SK-N-SH (cell line): ENCODE measurements around the gene IL36G. TPM values are rescaled to one million over a fixed set of nuclear protein-coding genes. Genes with fewer than 3 reads are reported as not detected.
A peak's percentile ranks its signal among the peaks of the same experiment; 100 is the strongest.

ENCODE experiments used
- CTCF ChIA-PET: fragments of 300-600, 350-600 bp; formaldehyde crosslinking; extraction: SDS; loops from one replicate; lab custom pipeline; 2021; lab: Yijun Ruan, JAX
- POLR2A ChIA-PET: fragments of 350-600 bp; sonication (Branson Sonifier 250); formaldehyde crosslinking; extraction: SDS; loops from one replicate; lab custom pipeline; 2020; ENCODE audit warnings: antibody characterized with exemption, inconsistent platforms; lab: Yijun Ruan, JAX
- DNase-seq: peaks from one replicate; pipeline ENCODE4 v3.0.0; 2012
- H2AFZ ChIP-seq: fragments of 200-600 bp; sonication (generic); 2 replicates; pipeline ENCODE4 v1.8.1; 2016; ENCODE audit warnings: antibody characterized with exemption, mild to moderate bottlenecking, low read depth
- H3F3A ChIP-seq: fragments of 200-600 bp; sonication (generic); replicated peaks from 2 replicates; pipeline ENCODE3; 2016; ENCODE audit warnings: antibody characterized with exemption, mild to moderate bottlenecking; ENCODE audit not compliant: insufficient read depth
- H3K27ac ChIP-seq, 2 experiments: fragments of 200-500 bp in 1 of 2; fragments of 200-600 bp in 1 of 2; sonication (Bioruptor generic) in 1 of 2; sonication (generic), shearing (Covaris generic) in 1 of 2; 2 replicates each; pipeline versions ENCODE4 v1.5.1 to v1.6.1; 2014 to 2016; ENCODE audit warnings: low read depth in 2 of 2, inconsistent platforms in 1 of 2, low read length in 1 of 2, mild to moderate bottlenecking in 1 of 2, mixed read lengths in 1 of 2
- H3K27me3 ChIP-seq: fragments of 200-600 bp; sonication (generic), shearing (Covaris generic); 2 replicates; pipeline ENCODE4 v1.6.1; 2016; ENCODE audit warnings: mixed run types; ENCODE audit not compliant: insufficient read depth
- H3K36me3 ChIP-seq, 2 experiments: fragments of 200-500 bp in 1 of 2; fragments of 200-600 bp in 1 of 2; sonication (Bioruptor generic) in 1 of 2; sonication (generic) in 1 of 2; replicated peaks in 1 of 2; 2 replicates each; pipeline versions ENCODE3 to v1.5.1; 2014 to 2016; ENCODE audit warnings: low read length in 1 of 2, mild to moderate bottlenecking in 1 of 2; ENCODE audit not compliant: insufficient read depth in 2 of 2, control insufficient read depth in 1 of 2
- H3K4me1 ChIP-seq, 2 experiments: fragments of 200-500 bp in 1 of 2; fragments of 200-600 bp in 1 of 2; sonication (Bioruptor generic) in 1 of 2; sonication (generic), shearing (Covaris generic) in 1 of 2; 2 replicates each; pipeline versions ENCODE4 v1.5.1 to v1.6.1; 2014 to 2016; ENCODE audit warnings: low read depth in 1 of 2, low read length in 1 of 2, mixed run types in 1 of 2; ENCODE audit not compliant: insufficient read depth in 2 of 2, control insufficient read depth in 1 of 2
- H3K4me2 ChIP-seq: fragments of 200-600 bp; sonication (generic), shearing (Covaris generic); 2 replicates; pipeline ENCODE4 v1.6.1; 2017; ENCODE audit warnings: mixed run types
- H3K4me3 ChIP-seq, 2 experiments: fragments of 200-500 bp in 1 of 2; fragments of 200-600 bp in 1 of 2; sonication (Bioruptor generic) in 1 of 2; sonication (generic), shearing (Covaris generic) in 1 of 2; 2 replicates each; pipeline versions ENCODE4 v1.5.1 to v1.8.1; 2014 to 2016; ENCODE audit warnings: low read depth in 2 of 2, inconsistent platforms in 1 of 2, low read length in 1 of 2, mild to moderate bottlenecking in 1 of 2, mixed read lengths in 1 of 2, moderate library complexity in 1 of 2
- H3K79me2 ChIP-seq: fragments of 200-600 bp; sonication (generic); 2 replicates; pipeline ENCODE4 v1.8.1; 2017; ENCODE audit warnings: mild to moderate bottlenecking; ENCODE audit not compliant: insufficient read depth
- H3K9ac ChIP-seq: fragments of 200-600 bp; sonication (generic); 2 replicates; pipeline ENCODE4 v1.6.1; 2017; ENCODE audit warnings: mixed run types
- H3K9me2 ChIP-seq: fragments of 200-600 bp; sonication (generic); 2 replicates; pipeline ENCODE4 v1.6.1; 2017; ENCODE audit warnings: mixed run types
- H3K9me3 ChIP-seq: fragments of 200-600 bp; sonication (generic); 2 replicates; pipeline ENCODE4 v1.6.1; 2017; ENCODE audit warnings: mixed run types, mild to moderate bottlenecking, moderate library complexity
- H4K20me1 ChIP-seq: fragments of 200-600 bp; sonication (generic); 2 replicates; pipeline ENCODE4 v1.6.1; 2017; ENCODE audit warnings: mild to moderate bottlenecking, mixed run types; ENCODE audit not compliant: insufficient read depth
- CTCF ChIP-seq: fragments of 200-600 bp; sonication (generic); IDR thresholded peaks from 2 replicates; pipeline ENCODE4 v1.6.1; 2017; ENCODE audit warnings: antibody characterized with exemption, mild to moderate bottlenecking, moderate library complexity
- GABPA ChIP-seq: IDR thresholded peaks from 2 replicates; pipeline ENCODE4 v1.4.0; 2012; ENCODE audit warnings: low read depth, mild to moderate bottlenecking
- JUND ChIP-seq: IDR thresholded peaks from 2 replicates; pipeline ENCODE4 v1.4.0; 2012
- MEF2A ChIP-seq: IDR thresholded peaks from 2 replicates; pipeline ENCODE4 v1.4.0; 2012; ENCODE audit warnings: low read depth, borderline replicate concordance
- RAD21 ChIP-seq: IDR thresholded peaks from 2 replicates; pipeline ENCODE4 v1.6.1; 2012; ENCODE audit warnings: mild to moderate bottlenecking, low read length
- RCOR1 ChIP-seq: fragments of 150-350 bp; IDR thresholded peaks from 2 replicates; pipeline ENCODE4 v1.6.1; 2017; ENCODE audit warnings: antibody characterized with exemption, low read length
- SMC3 ChIP-seq: IDR thresholded peaks from 2 replicates; pipeline ENCODE4 v1.6.1; 2012; ENCODE audit warnings: low read depth, low read length, improper control_type of control experiment
- ZBTB33 ChIP-seq: IDR thresholded peaks from 2 replicates; pipeline ENCODE4 v1.4.0; 2012; ENCODE audit warnings: low read depth, borderline replicate concordance
- WGBS: methylation state at CpG from one replicate; pipeline ENCODE4 v1.1.6; 2017; ENCODE audit warnings: low lambda C conversion rate; 5-methylcytosine and 5-hydroxymethylcytosine counted together
- polyA plus RNA-seq, 3 experiments: library from polyadenylated mRNA; depleted of rRNA; stranded (reverse); fragments of >200 nt; gene quantifications; 2 replicates each; pipeline ENCODE4 v1.2.3, GENCODE V29; 2012
- TF ChIP-seq, protein P1 (sequence below): IDR thresholded peaks from 2 replicates; pipeline ENCODE4 v1.4.0; 2012; ENCODE audit warnings: low read depth, borderline replicate concordance

The IL36G gene
- polyA plus RNA-seq, 1 of the 3 experiments (the other 2 are of a cell fraction): not detected

GRCh38 chr2:112941753-112942653 lies 35.8 kb upstream of the IL36G start:
- no peak overlapping the region for H2AFZ ChIP-seq
- no peak overlapping the region for H3K27ac ChIP-seq
- no peak overlapping the region for H3K9ac ChIP-seq
- no peaks in the 10 kb centered on the region for H3K36me3 ChIP-seq
- peak overlapping the region in 1 of 2 experiments; percentile 17; a peak in 1 of 4 replicates for H3K4me3 ChIP-seq
- no peaks in the 10 kb centered on the region for H3K79me2 ChIP-seq
- ChIA-PET POLR2A (interaction anchor here (1.1 kb wide), 1 partner anchor 177 kb away, joined by 3 read pairs; the partner anchor contains the start of gene CKAP2L), CTCF (interaction anchor here (0.6 to 4.0 kb wide), 32 partner anchors 8 to 342 kb away, joined by 3 to 102 read pairs (median 6); partner anchors contain the start of genes IL1A and IL37)
- TF ChIP-seq, protein P1, sequence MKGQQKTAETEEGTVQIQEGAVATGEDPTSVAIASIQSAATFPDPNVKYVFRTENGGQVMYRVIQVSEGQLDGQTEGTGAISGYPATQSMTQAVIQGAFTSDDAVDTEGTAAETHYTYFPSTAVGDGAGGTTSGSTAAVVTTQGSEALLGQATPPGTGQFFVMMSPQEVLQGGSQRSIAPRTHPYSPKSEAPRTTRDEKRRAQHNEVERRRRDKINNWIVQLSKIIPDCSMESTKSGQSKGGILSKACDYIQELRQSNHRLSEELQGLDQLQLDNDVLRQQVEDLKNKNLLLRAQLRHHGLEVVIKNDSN: no peak
- TF ChIP-seq SMC3: peak; percentile 63
- TF ChIP-seq JUND: no peak
- TF ChIP-seq ZBTB33: no peak
- TF ChIP-seq GABPA: no peak
- TF ChIP-seq RAD21: peak; percentile 82
- peak; percentile 88 for TF ChIP-seq CTCF
- TF ChIP-seq MEF2A: no peak
- H3K4me1 ChIP-seq: no peaks in the 10 kb centered on the region; a peak in 1 of 4 replicates
- no peaks in the 10 kb centered on the region for H3K9me2 ChIP-seq
- H4K20me1 ChIP-seq: no peaks in the 10 kb centered on the region
- under 1% methylated on average over 12 of the region's 14 CpGs for WGBS
- peaks cover 5% of the 10 kb centered on the region; the same call in 1 of the 2 replicates for H3K27me3 ChIP-seq
- peaks cover 8% of the 10 kb centered on the region; the same call in 1 of the 2 replicates for H3K9me3 ChIP-seq
- peak; percentile 53 for DNase-seq
- no peak overlapping the region for H3K4me2 ChIP-seq
- H3F3A ChIP-seq: no peaks in the 10 kb centered on the region

- Histone ChIP-seq H3K9me3 (peaks cover 8% of the 10 kb centered on the region; the same call in 1 of the 2 replicates), H3K27ac (no peak overlapping the region)
- 6% methylated on average over 2 of the region's 2 CpGs for WGBS
- TF ChIP-seq ZBTB33 (no peak), RAD21 (no peak), RCOR1 (no peak)
- TF ChIP-seq, all 33 proteins: peak for 0
- H3K36me3 ChIP-seq: no peaks in the 10 kb centered on the region
- H2AFZ ChIP-seq: no peak overlapping the region
- H3K9ac ChIP-seq: no peak overlapping the region
- no peak overlapping the region for H3K4me2 ChIP-seq
- no peaks in the 10 kb centered on the region for H4K20me1 ChIP-seq
- no peak overlapping the region for H3K4me3 ChIP-seq
- H3F3A ChIP-seq: no peaks in the 10 kb centered on the region
- H3K79me2 ChIP-seq: no peaks in the 10 kb centered on the region
- no peaks in the 10 kb centered on the region for H3K9me2 ChIP-seq
- peaks cover 4% of the 10 kb centered on the region; the same call in 1 of the 2 replicates for H3K27me3 ChIP-seq
- no peak for DNase-seq
- H3K4me1 ChIP-seq: no peaks in the 10 kb centered on the region; a peak in 1 of 4 replicates
- ChIA-PET CTCF (interaction anchor here (1.0 to 4.0 kb wide), 14 partner anchors 10 to 311 kb away, joined by 3 to 102 read pairs (median 12); no protein-coding TSS in a partner anchor), POLR2A (interaction anchor here (1.1 kb wide), 1 partner anchor 178 kb away, joined by 3 read pairs; the partner anchor contains the start of gene CKAP2L)
Observed at GRCh38 chr2:112942654-112943002, 35.2 kb upstream of the IL36G start.
